PFSK-1 (cell line): Measurements from ENCODE around the gene C12orf43. TPM values are rescaled to one million over a fixed set of nuclear protein-coding genes. Genes with fewer than 3 reads are reported as not detected.

Experiments
- FOXP2 ChIP-seq: optimal IDR thresholded peaks from 2 replicates; pipeline ENCODE3; 2011; ENCODE audit warnings: borderline replicate concordance, control low read depth, inconsistent platforms; ENCODE audit not compliant: insufficient read depth; ENCODE audit errors: extremely low read length, extremely low read depth
- POLR2AphosphoS5 ChIP-seq: IDR thresholded peaks from 2 replicates; pipeline ENCODE4 v1.6.1; 2012; ENCODE audit warnings: low read depth, mild to moderate bottlenecking, control low read depth, low read length, moderate library complexity
- REST ChIP-seq, 2 experiments: IDR thresholded peaks; 2 replicates each; pipeline versions ENCODE4 v1.6.1 to v1.8.0; 2011 to 2012; ENCODE audit warnings: low read depth in 2 of 2, low read length in 2 of 2, control low read depth in 1 of 2, inconsistent platforms in 1 of 2, mild to moderate bottlenecking in 1 of 2, moderate library complexity in 1 of 2; ENCODE audit not compliant: insufficient read depth in 1 of 2
- SIN3A ChIP-seq: IDR thresholded peaks from 2 replicates; pipeline ENCODE4 v1.6.1; 2012; ENCODE audit warnings: mild to moderate bottlenecking, low read length, moderate library complexity, borderline replicate concordance; ENCODE audit not compliant: insufficient read depth
- TAF1 ChIP-seq: IDR thresholded peaks from 2 replicates; pipeline ENCODE4 v1.6.1; 2012; ENCODE audit warnings: low read length, control low read depth, borderline replicate concordance; ENCODE audit not compliant: insufficient read depth
- polyA plus RNA-seq: library from polyadenylated mRNA; unstranded; fragments of >200 nt; gene quantifications from one replicate; pipeline ENCODE4 v1.2.1, GENCODE V29; 2012; ENCODE audit warnings: low read depth, missing spikeins; ENCODE audit not compliant: insufficient read length

The C12orf43 gene, protein sequence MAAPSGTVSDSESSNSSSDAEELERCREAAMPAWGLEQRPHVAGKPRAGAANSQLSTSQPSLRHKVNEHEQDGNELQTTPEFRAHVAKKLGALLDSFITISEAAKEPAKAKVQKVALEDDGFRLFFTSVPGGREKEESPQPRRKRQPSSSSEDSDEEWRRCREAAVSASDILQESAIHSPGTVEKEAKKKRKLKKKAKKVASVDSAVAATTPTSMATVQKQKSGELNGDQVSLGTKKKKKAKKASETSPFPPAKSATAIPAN
- polyA plus RNA-seq, result 21.0 TPM

DNA sequence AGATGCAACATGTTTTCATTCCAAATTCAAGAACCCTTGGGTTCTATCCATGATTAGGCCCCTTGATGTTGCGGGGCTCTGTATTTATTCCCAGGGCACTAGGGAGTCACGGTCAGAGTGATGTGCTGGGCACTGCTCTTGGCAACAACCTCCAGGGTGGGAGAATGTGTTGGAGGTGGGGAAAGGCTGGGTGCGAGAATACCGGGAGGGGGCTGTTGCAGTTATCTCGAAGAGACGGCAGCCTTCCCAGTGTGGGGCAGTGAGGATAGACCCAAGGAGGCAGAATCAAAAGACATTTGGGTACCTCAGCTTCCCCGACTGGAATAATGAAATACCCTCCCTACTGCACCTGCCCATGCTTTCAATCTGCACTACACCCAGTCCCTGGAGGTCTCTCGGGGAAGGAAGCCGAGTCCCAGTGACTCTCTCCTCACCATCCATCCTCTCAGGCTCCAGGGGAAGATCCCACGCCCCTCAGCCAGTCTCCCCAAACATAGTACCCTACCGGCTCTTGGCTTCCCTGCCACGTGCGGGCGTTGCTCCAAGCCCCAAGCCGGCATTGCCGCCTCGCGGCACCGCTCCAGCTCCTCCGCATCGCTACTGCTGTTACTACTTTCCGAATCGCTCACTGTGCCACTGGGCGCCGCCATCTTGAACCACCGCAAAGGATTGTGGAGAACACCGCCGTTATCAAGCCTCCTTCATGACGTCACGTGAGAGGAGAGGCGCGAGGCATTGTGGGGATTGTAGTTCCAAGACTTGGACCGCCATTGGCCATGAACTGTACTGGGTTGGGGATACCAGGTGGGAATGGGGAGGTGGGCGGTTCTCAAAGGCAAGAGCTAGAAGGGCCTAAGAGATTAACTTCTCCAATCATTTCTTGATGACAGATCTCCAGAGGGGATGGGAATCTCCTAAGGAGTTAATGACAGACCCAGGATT is at the start of gene C12orf43:
C12orf43 (minus strand) TSS at position 663 of the 942 bp plus-strand sequence; CDS start at position 650, 13 bp downstream.
- TF ChIP-seq TAF1 (peak; percentile 91), REST (IDR thresholded peaks at IDR 0.05; ENCODE audit: insufficient read depth in 1 of 2, low read depth in 2 of 2, low read length in 2 of 2) (0 out of 4 replicates have a peak, but pooled peaks of 1 of the 2 experiments have one; percentile 39), SIN3A (peak; percentile 72; the same call in 1 of the 2 replicates), FOXP2 (no peak), POLR2AphosphoS5 (peak; percentile 90)

GRCh38 chr12:121065345-121065744 is 49.1 kb upstream of the C12orf43 start:
- no peak for TF ChIP-seq FOXP2
- no peak for TF ChIP-seq SIN3A
- no peak for TF ChIP-seq POLR2AphosphoS5
- TF ChIP-seq TAF1, result no peak
- TF ChIP-seq REST (IDR thresholded peaks at IDR 0.05; ENCODE audit: insufficient read depth in 1 of 2, low read depth in 2 of 2, low read length in 2 of 2), result no peak

GRCh38 chr12:121064116-121064515 is 47.8 kb upstream of the C12orf43 start:
- no peak for TF ChIP-seq FOXP2
- TF ChIP-seq TAF1, result no peak
- TF ChIP-seq POLR2AphosphoS5, result no peak
- no peak for TF ChIP-seq SIN3A
- no peak for TF ChIP-seq REST (IDR thresholded peaks at IDR 0.05; ENCODE audit: insufficient read depth in 1 of 2, low read depth in 2 of 2, low read length in 2 of 2)

DNA sequence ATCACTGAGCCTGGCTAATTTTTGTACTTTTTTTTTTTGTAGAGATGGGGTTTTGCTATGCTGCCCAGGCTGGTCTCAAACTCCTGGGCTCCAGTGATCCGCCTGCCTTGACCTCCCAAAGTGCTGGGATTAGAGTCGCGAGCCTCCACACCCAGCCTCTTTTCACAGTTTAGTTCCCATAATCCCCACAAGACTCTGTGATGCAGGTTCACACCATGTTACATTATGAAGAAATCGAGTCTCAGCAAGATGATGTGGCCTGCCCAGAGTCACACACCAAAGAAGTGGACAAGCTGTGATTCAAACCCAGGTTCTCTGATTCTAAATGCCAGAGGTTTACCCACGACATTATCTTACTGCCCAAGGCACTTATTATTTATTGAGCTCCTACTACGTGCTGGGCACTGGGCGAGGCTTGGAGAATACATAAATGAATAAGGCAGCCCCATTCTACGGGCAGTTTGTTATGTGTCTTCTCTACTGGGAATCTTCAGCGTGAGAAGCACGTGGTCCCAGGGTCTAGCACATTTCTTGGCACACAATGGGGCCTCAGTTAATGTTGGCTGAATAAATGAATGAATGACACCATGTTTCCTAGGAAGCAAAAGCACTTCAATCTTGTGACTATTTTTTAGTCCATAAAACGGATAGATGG is 46.2 kb upstream of the C12orf43 start:
- no peak for TF ChIP-seq TAF1
- TF ChIP-seq SIN3A, result no peak
- no peak for TF ChIP-seq POLR2AphosphoS5
- no peak for TF ChIP-seq FOXP2
- no peak for TF ChIP-seq REST (IDR thresholded peaks at IDR 0.05; ENCODE audit: insufficient read depth in 1 of 2, low read depth in 2 of 2, low read length in 2 of 2)
